ENCODE data around the gene NTN3. TPM values are rescaled to one million over a fixed set of nuclear protein-coding genes. Genes with fewer than 3 reads are reported as not detected.

The NTN3 gene
- total RNA-seq, 1 donor from 2014 or later, result 4.8 TPM

DNA sequence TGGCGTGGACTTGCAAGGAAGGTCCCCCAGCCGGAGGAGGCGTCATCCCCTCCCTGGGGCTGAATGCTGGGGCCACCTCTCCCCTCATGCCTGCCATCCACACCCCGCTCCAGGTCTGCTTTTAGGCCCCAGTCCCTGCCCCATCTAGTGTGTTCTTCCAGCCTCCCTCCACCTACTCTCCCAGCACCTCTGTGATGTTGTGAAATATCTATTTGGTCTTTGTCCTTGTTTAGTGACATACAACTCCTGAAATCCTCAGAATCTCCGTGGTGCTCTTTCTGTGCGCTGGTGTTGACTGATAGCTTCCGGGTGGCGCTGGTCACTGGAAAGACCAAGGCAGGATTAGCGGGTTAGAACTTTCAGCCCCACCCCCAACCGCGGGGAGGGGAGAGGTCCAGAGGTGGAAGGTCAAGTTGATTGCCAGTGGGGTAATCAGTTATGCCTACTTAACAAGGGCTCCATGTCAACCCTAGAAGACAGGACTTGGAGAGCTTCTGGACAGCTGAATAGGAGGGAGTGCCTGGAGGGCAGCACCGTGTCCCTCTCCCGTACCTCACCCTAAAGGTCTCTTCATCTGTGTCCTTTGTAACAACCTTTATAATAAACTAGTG lies 13.9 kb downstream of the NTN3 start:
- Mint-ChIP-seq H3K4me3 (no peak overlapping the region), H3K27ac (ENCODE audit: unreplicated experiment) (no peak overlapping the region), H3K36me3 (ENCODE audit: low read depth) (no peaks in the 10 kb centered on the region), H3K27me3 (ENCODE audit: low read depth) (no peaks in the 10 kb centered on the region), H3K9me3 (no peaks in the 10 kb centered on the region), H3K4me1 (peaks cover 23% of the 10 kb centered on the region)
- DNase-seq (ENCODE audit: low read depth, low spot score), result no peak
- TF ChIP-seq, protein P1, sequence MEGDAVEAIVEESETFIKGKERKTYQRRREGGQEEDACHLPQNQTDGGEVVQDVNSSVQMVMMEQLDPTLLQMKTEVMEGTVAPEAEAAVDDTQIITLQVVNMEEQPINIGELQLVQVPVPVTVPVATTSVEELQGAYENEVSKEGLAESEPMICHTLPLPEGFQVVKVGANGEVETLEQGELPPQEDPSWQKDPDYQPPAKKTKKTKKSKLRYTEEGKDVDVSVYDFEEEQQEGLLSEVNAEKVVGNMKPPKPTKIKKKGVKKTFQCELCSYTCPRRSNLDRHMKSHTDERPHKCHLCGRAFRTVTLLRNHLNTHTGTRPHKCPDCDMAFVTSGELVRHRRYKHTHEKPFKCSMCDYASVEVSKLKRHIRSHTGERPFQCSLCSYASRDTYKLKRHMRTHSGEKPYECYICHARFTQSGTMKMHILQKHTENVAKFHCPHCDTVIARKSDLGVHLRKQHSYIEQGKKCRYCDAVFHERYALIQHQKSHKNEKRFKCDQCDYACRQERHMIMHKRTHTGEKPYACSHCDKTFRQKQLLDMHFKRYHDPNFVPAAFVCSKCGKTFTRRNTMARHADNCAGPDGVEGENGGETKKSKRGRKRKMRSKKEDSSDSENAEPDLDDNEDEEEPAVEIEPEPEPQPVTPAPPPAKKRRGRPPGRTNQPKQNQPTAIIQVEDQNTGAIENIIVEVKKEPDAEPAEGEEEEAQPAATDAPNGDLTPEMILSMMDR (conservative IDR thresholded peaks at IDR 0.05), result no peak

DNA sequence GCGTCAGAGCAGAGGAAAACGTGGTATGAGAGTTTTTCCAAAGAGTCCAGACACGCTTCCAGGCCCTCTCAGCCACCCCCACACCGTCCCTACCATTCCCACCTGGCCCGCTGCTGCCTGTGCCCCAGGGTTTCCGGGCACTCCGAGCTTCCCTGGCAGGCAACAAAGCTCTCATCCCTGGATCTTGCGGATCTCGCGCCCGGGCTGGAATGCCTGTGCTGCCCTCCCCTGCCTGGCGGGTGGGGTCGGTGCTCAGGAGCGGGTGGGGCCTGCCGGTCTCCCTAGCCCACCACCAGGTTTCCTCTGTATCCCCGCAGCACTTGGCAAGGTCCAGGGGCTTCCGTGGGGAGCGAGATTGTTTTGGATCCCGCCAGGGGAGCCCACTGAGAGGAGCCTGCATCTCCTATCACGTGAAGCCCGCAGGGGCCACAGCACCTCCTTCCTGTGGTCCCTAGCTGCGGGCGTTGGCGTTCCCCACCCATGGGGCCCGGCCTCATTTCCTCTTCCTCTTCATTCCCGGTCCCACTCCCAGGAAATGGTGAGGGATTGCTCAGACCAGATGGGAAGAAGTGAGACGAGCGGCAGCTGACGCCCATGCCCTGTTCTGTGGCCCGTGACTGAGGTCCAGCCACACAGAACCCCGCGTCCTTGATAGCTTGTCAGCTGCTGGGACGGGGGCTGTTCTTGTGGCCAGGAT lies 14.9 kb downstream of the NTN3 start:
- TF ChIP-seq, protein P1 (conservative IDR thresholded peaks at IDR 0.05), result no peak

DNA sequence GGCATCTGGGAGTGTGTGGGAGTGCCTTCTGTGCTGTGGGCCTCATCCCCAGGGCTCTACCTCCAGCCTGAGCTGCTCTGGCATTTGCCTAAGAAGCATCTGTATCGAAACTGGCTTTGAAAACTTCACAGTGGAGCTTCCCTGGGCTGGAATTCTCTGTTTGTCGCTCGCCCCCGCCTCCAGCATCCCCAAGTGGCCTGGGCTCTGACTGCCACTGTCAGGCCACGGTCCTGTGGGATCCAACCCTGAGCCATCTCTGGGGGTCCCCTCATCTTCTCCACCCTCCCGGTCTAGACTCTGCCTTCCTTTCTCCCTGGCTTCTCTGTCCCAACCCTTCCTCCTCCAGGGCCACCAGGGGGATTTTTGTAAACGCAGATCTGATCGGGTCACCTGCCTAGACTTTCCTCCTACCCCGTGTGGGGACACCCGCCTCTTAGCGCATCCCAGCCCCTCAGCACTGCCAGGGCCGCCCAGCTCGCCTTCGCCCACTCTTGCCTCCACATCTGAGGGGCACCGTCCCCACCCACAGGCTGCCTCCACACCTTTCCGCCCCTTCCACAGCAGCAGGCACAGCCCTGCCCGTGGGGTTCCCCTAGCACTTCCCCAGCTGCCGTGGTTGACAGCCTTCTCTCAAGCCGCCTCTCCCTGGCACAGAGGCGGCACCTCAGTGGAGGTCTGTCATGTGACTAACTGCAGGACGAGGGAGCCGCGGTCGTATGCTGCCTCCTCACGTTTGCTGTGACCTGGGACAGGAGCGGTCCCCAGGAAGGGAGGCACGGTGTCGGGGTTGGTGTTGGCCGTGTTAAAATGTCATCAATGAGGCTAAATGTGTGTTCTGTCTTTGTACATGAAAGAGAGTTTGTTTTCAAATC lies 15.8 kb downstream of the NTN3 start:
- Mint-ChIP-seq H3K4me1 (peaks cover 23% of the 10 kb centered on the region), H3K9me3 (no peaks in the 10 kb centered on the region), H3K27ac (ENCODE audit: unreplicated experiment) (peak overlapping the region; percentile 35), H3K36me3 (ENCODE audit: low read depth) (no peaks in the 10 kb centered on the region), H3K4me3 (no peak overlapping the region), H3K27me3 (ENCODE audit: low read depth) (no peaks in the 10 kb centered on the region)
- DNase-seq (ENCODE audit: low read depth, low spot score), result no peak
- TF ChIP-seq, protein P1 (conservative IDR thresholded peaks at IDR 0.05), result no peak

More for the DNA sequence above, 14.9 kb downstream of the NTN3 start:
- no peak overlapping the region for H3K27ac Mint-ChIP-seq (ENCODE audit: unreplicated experiment)
- no peaks in the 10 kb centered on the region for H3K9me3 Mint-ChIP-seq
- no peak for DNase-seq (ENCODE audit: low read depth, low spot score)
- H3K4me1 Mint-ChIP-seq, result peaks cover 23% of the 10 kb centered on the region
- no peaks in the 10 kb centered on the region for H3K27me3 Mint-ChIP-seq (ENCODE audit: low read depth)
- no peak overlapping the region for H3K4me3 Mint-ChIP-seq
- no peaks in the 10 kb centered on the region for H3K36me3 Mint-ChIP-seq (ENCODE audit: low read depth)

DNA sequence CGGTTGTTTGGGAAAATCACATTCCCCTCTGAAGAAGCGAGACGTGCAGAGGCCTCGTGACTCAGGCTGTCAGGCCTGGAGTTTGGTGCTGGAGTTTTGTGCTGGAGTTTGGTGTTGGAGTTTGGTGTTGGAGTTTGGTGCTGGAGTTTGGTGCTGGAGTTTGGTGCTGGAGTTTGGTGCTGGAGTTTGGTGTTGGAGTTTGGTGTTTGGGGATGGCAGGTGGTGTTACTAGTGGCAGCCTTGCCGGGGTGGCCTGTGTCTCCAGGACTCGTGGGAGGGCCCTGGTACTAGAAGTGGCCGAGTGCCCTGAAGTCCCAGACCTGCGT lies 16.4 kb downstream of the NTN3 start:
- Mint-ChIP-seq H3K4me1 (peaks cover 23% of the 10 kb centered on the region), H3K4me3 (no peak overlapping the region), H3K36me3 (ENCODE audit: low read depth) (no peaks in the 10 kb centered on the region), H3K27ac (ENCODE audit: unreplicated experiment) (peak overlapping the region; percentile 16), H3K27me3 (ENCODE audit: low read depth) (no peaks in the 10 kb centered on the region), H3K9me3 (no peaks in the 10 kb centered on the region)
- no peak for DNase-seq (ENCODE audit: low read depth, low spot score)
- TF ChIP-seq, protein P1 (conservative IDR thresholded peaks at IDR 0.05), result no peak

DNA sequence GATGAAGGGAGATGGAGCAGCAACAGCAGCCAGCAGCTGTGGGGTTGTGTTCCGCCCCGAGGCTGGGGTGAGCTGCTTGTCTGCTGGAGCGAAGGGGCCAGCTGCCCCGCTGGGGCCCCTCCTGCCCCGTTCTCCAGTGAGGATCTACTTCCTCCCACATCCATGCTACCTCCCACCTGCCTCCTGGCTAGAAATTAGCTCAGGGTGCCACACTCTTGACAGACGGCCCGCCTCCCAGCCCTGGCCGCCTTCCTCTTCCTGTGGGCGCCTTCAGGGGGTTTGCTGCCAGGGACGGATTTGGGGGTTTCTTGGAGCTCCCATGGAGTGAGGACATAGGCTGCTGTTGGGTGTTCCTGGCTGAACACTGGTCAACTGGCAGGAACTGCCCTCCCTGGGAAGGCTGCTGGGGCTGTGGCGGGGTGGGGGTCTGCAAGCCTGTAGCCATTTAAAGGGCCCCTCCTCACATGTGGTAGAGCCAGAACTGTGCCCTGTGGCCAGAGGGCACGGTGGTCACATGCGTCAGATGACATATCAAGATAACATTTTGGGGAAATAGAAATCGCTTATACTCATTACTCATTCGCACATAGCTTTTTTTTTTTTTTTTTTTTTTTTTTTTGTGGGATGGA lies 16.9 kb downstream of the NTN3 start:
- Mint-ChIP-seq H3K36me3 (ENCODE audit: low read depth) (no peaks in the 10 kb centered on the region), H3K4me1 (peaks cover 23% of the 10 kb centered on the region), H3K9me3 (no peaks in the 10 kb centered on the region), H3K4me3 (no peak overlapping the region), H3K27me3 (ENCODE audit: low read depth) (no peaks in the 10 kb centered on the region), H3K27ac (ENCODE audit: unreplicated experiment) (no peak overlapping the region)
- DNase-seq (ENCODE audit: low read depth, low spot score), result no peak
- TF ChIP-seq, protein P1 (conservative IDR thresholded peaks at IDR 0.05), result no peak

Measured in neural crest cell (in vitro differentiated cells).